NOMO-1 treated with dmso at 0.1 percent for 144 hours (cell line): ENCODE results near the gene ARL13B.

Experiments used
- DNase-seq: peaks from one replicate; lab custom pipeline; 2025; ENCODE audit not compliant: unreplicated experiment; lab: John Stamatoyannopoulos, UW

Gene ARL13B

DNA sequence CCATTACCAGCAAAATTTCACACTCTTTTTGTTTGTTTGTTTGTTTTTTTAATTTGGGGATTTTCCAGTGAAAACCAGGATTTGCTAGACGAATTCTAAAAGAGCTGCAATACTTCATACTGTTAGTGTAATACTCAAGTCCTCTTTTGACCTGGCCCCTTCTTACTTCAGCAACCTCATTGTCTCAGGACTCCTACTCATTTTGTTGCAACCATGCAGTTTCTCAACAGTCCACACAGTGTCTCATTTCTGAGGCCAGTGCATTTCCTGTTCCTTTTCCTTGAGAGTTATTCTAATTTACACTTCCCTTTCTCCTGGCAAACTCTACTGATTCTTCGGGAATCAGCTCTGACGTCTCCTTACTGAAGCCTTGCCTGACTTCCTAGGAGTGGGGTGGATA is 118.5 kb downstream of the ARL13B start:
- peak; percentile 5 for DNase-seq

DNA sequence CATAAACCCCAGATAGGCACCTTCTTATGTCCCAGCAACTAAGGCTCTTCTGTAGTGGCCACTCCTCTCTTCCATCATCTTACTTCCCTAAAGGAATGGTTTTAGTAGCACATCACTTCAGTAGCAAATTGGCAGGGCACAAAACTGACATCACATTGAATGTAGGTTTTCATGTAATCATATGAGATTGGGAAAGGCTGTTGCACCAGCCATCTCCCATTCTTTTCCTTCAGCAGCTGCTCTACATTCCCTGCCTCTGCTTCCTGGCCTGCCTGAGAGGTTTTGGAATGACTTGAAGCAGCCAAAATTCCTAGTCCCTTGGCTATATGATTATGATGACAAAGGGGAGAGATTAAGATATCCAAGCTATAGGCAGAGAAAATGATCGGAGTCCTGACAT is 119.4 kb downstream of the ARL13B start:
- no peak for DNase-seq

DNA sequence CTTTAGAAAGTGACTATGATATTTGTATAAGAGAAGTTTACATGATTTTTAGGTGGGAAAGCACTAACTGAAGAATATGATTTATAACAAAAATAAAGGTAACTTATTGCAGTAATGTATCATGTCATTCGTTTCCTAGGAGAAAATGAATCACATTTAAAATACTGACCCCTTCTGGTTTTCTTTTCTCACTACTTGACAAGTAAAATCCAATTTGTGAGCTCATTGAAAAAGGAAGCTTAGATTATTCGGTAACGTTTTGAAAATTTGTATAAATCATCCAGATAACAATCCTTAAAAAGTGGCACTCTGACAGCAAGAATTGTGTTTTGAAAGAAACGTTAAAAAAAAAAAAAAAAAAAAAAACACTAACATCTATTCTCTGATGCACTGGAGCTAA is 121.9 kb downstream of the ARL13B start:
- DNase-seq, result no peak
